Stimulated activated CD8-positive, alpha-beta memory T cell treated with anti-CD3 and anti-CD28 coated beads, Interleukin-15, amount 100 ng/mL, for 24 hours (primary cell): ENCODE results near the gene PDGFRB.
"Not testable (repeated sequence)": the region's sequence is repeated elsewhere in the genome, so short reads cannot be mapped to it uniquely, and the experiment has no call there.

ENCODE experiments used
- DNase-seq: peaks from one replicate; pipeline ENCODE4 v3.0.0-alpha.2; 2020; ENCODE audit warnings: low read depth

The PDGFRB gene

GRCh38 chr5:150113047-150113744, 42.4 kb downstream of the PDGFRB start:
- no peak for DNase-seq

- DNase-seq, result no peak
Measured at GRCh38 chr5:150112201-150113046, 43.2 kb downstream of the PDGFRB start.

- DNase-seq, result no peak
Measured at GRCh38 chr5:150111122-150111521, 44.5 kb downstream of the PDGFRB start.

GRCh38 chr5:150109921-150110320, 45.7 kb downstream of the PDGFRB start:
- no peak for DNase-seq

GRCh38 chr5:150108711-150109514, 46.7 kb downstream of the PDGFRB start:
- no peak for DNase-seq

GRCh38 chr5:150107909-150108447, 47.7 kb downstream of the PDGFRB start:
- no peak for DNase-seq

- no peak for DNase-seq
Measured at GRCh38 chr5:150106674-150107426, 48.8 kb downstream of the PDGFRB start.

GRCh38 chr5:150105928-150106615, 49.6 kb downstream of the PDGFRB start:
- DNase-seq, result no peak

- no peak for DNase-seq
Measured at GRCh38 chr5:150104550-150104870, 51.1 kb downstream of the PDGFRB start.

- DNase-seq, result no peak
Measured at GRCh38 chr5:150103678-150104549, 51.7 kb downstream of the PDGFRB start.

- no peak for DNase-seq
Measured at GRCh38 chr5:150101023-150101422, 54.6 kb downstream of the PDGFRB start.

- DNase-seq, result no peak
Measured at GRCh38 chr5:150097152-150097551, 58.5 kb downstream of the PDGFRB start.

GRCh38 chr5:150092159-150092787, 63.4 kb downstream of the PDGFRB start:
- DNase-seq, result no peak

GRCh38 chr5:150085950-150086715, 69.5 kb downstream of the PDGFRB start, which contains the start of gene CSF1R:
Gene CSF1R (minus strand): TSS chr5:150086554. CDS start chr5:150086427, 127 bp downstream.
- no peak for DNase-seq

GRCh38 chr5:150085191-150085912, 70.3 kb downstream of the PDGFRB start:
- DNase-seq, result no peak

- DNase-seq, result not testable (repeated sequence)
Measured at GRCh38 chr5:150084754-150085153, 70.9 kb downstream of the PDGFRB start.

GRCh38 chr5:150082889-150083288, 72.8 kb downstream of the PDGFRB start:
- DNase-seq, result no peak

GRCh38 chr5:150082374-150082773, 73.3 kb downstream of the PDGFRB start:
- DNase-seq, result no peak
